Endometrial microvascular endothelial cells (primary cell): Measurements from ENCODE around the gene MADCAM1. TPM values are rescaled to one million over a fixed set of nuclear protein-coding genes. Genes with fewer than 3 reads are reported as not detected.

Experiments used
- in situ Hi-C: cut with HindIII; loops from 2 replicates; pipeline ENCODE4 v1.10.0; 2017; ENCODE audit warnings: low sequenced_read_pairs, low pct_unique_long_range_greater_than_20kb; ENCODE audit errors: inconsistent ontology term
- total RNA-seq: library from RNA; depleted of rRNA; stranded (reverse); fragments of >200 nt; gene quantifications from one replicate; pipeline ENCODE4 v1.2.3, GENCODE V29; 2015; ENCODE audit errors: inconsistent ontology term

MADCAM1 gene
- total RNA-seq, 1 donor from 2014 or later, result not detected

GRCh38 chr19:498977-499623 lies 2.8 kb downstream of the MADCAM1 start:
- in situ Hi-C loops, result no loop called here

GRCh38 chr19:501646-502045 lies 5.4 kb downstream of the MADCAM1 start:
- in situ Hi-C loops, result no loop called here

GRCh38 chr19:504616-505015 lies 8.3 kb downstream of the MADCAM1 start:
- in situ Hi-C loops, result no loop called here

- in situ Hi-C loops, result no loop called here
Measured at GRCh38 chr19:506404-507285, 10.4 kb downstream of the MADCAM1 start.

GRCh38 chr19:507286-508203 lies 11.3 kb downstream of the MADCAM1 start, which contains the start of gene TPGS1:
TSS of gene TPGS1 (plus strand) at chr19:507497. CDS start at chr19:507507, 10 bp downstream.
- in situ Hi-C loops, result no loop called here

- in situ Hi-C loops, result no loop called here
Measured at GRCh38 chr19:508204-509150, 12.2 kb downstream of the MADCAM1 start.

- in situ Hi-C loops, result no loop called here
Measured at GRCh38 chr19:510606-511100, 14.4 kb downstream of the MADCAM1 start.

- in situ Hi-C loops, result no loop called here
Measured at GRCh38 chr19:511101-511851, 15.0 kb downstream of the MADCAM1 start.

- in situ Hi-C loops, result no loop called here
Measured at GRCh38 chr19:512547-513365, 16.5 kb downstream of the MADCAM1 start.

GRCh38 chr19:513368-514165 lies 17.3 kb downstream of the MADCAM1 start:
- in situ Hi-C loops, result no loop called here

GRCh38 chr19:514166-514663 lies 17.9 kb downstream of the MADCAM1 start:
- in situ Hi-C loops, result no loop called here

GRCh38 chr19:517721-518597 lies 21.7 kb downstream of the MADCAM1 start:
- in situ Hi-C loops, result no loop called here

- in situ Hi-C loops, result no loop called here
Measured at GRCh38 chr19:518598-519231, 22.4 kb downstream of the MADCAM1 start.

- in situ Hi-C loops, result no loop called here
Measured at GRCh38 chr19:519449-519865, 23.2 kb downstream of the MADCAM1 start.
